ENCODE measurements around the gene PARVB.

GRCh38 chr22:44018594-44018993 lies 5.5 kb upstream of the PARVB start:
- TF ChIP-seq CTCF (IDR thresholded peaks at IDR 0.05; ENCODE audit: low read depth, low read length): no peak
- no peak for TF ChIP-seq MYC (IDR thresholded peaks at IDR 0.05; ENCODE audit: low read depth, low read length)
